B cell (primary cell): ENCODE results near the gene B3GALT6. TPM values are rescaled to one million over a fixed set of nuclear protein-coding genes. Genes with fewer than 3 reads are reported as not detected.

Experiments used
- ATAC-seq: fragments of 200-7000 bp; cut with Tn5 transposase; one replicate; pipeline ENCODE4 v1.10.0; 2021; ENCODE audit warnings: low read depth, mild to moderate bottlenecking, moderate number of reproducible peaks, moderate library complexity
- CTCF ChIA-PET: fragments of 350-600 bp; sonication (Branson Sonifier 250); formaldehyde crosslinking; loops from one replicate; lab custom pipeline; 2021; ENCODE audit warnings: antibody characterized with exemption, inconsistent platforms; lab: Charles Lee
- POLR2A ChIA-PET: fragments of 350-600 bp; sonication (Branson Sonifier 250); formaldehyde crosslinking; loops from one replicate; lab custom pipeline; 2021; ENCODE audit warnings: antibody characterized with exemption; lab: Charles Lee
- DNase-seq: peaks from one replicate; pipeline ENCODE4 v3.0.0; 2013
- H2AFZ ChIP-seq: 2 replicates; pipeline ENCODE4 v1.6.1; 2012; ENCODE audit warnings: mild to moderate bottlenecking, low read depth, low read length; ENCODE audit not compliant: insufficient read depth, poor library complexity, severe bottlenecking
- H3K27ac ChIP-seq, 2 donors: 1 replicate in 1 of 2; 2 replicates in 1 of 2; pipeline ENCODE4 v1.5.1; 2012 to 2013; ENCODE audit warnings: low read length in 2 of 2, mild to moderate bottlenecking in 2 of 2, moderate library complexity in 1 of 2
- H3K27me3 ChIP-seq, 4 experiments: fragments of 200-600 bp in 1 of 4; sonication (generic) in 1 of 4; replicated peaks in 1 of 4; 1 replicate in 2 of 4; 2 replicates in 2 of 4; pipeline versions ENCODE4 v1.6.1 to v1.7.0; 2013 to 2016; ENCODE audit warnings: low read length in 3 of 4, mild to moderate bottlenecking in 2 of 4, mixed read lengths in 1 of 4, moderate library complexity in 1 of 4; ENCODE audit not compliant: insufficient read depth in 4 of 4, control insufficient read depth in 3 of 4; ENCODE audit errors: control extremely low read depth in 1 of 4
- H3K36me3 ChIP-seq, 2 experiments: replicated peaks in 1 of 2; 1 replicate in 1 of 2; 2 replicates in 1 of 2; pipeline versions ENCODE4 v1.6.1 to v1.7.1; 2013; ENCODE audit warnings: low read length in 1 of 2; ENCODE audit not compliant: insufficient read depth in 2 of 2, control insufficient read depth in 1 of 2; ENCODE audit errors: control extremely low read depth in 1 of 2, extremely low read depth in 1 of 2
- H3K4me1 ChIP-seq, 2 donors: fragments of 200-600 bp in 1 of 2; sonication (generic) in 1 of 2; 1 replicate in 1 of 2; 2 replicates in 1 of 2; pipeline versions ENCODE4 v1.5.1 to v1.6.1; 2013 to 2017; ENCODE audit warnings: low read length in 2 of 2; ENCODE audit not compliant: control insufficient read depth in 2 of 2, insufficient read depth in 2 of 2
- H3K4me2 ChIP-seq: replicated peaks from 2 replicates; pipeline ENCODE3; 2012; ENCODE audit warnings: mild to moderate bottlenecking, low read depth, low read length; ENCODE audit not compliant: poor library complexity, severe bottlenecking
- H3K4me3 ChIP-seq, 5 experiments: fragments of 200-600 bp in 1 of 5; sonication (generic) in 1 of 5; 1 replicate in 3 of 5; 2 replicates in 2 of 5; pipeline versions ENCODE4 v1.5.1 to v1.7.0; 2011 to 2016; ENCODE audit warnings: low read length in 4 of 5, mild to moderate bottlenecking in 4 of 5, low read depth in 2 of 5, control low read depth in 1 of 5, moderate library complexity in 1 of 5; ENCODE audit not compliant: insufficient read depth in 1 of 5; ENCODE audit errors: control extremely low read depth in 1 of 5, extremely low read depth in 1 of 5
- H3K79me2 ChIP-seq: fragments of 200-600 bp; sonication (generic); one replicate; pipeline ENCODE4 v1.6.0; 2016; ENCODE audit warnings: low read length; ENCODE audit not compliant: control insufficient read depth, insufficient read depth
- H3K9ac ChIP-seq: fragments of 200-600 bp; sonication (generic); 2 replicates; pipeline ENCODE4 v1.6.1; 2017; ENCODE audit warnings: mild to moderate bottlenecking, low read length, moderate library complexity
- H3K9me3 ChIP-seq, 3 donors: one replicate each; pipeline versions ENCODE4 v1.6.1 to v1.7.1; 2013; ENCODE audit warnings: low read length in 2 of 3; ENCODE audit not compliant: control insufficient read depth in 2 of 3, insufficient read depth in 1 of 3; ENCODE audit errors: control extremely low read depth in 1 of 3
- H4K20me1 ChIP-seq: 2 replicates; pipeline ENCODE4 v1.6.0; 2012; ENCODE audit warnings: mild to moderate bottlenecking, low read length; ENCODE audit not compliant: insufficient read depth, control insufficient read depth, poor library complexity, severe bottlenecking
- H3K27ac Mint-ChIP-seq: one replicate; pipeline ENCODE4 v1.8.0; 2021; ENCODE audit warnings: mixed read lengths
- H3K27me3 Mint-ChIP-seq: one replicate; pipeline ENCODE4 v1.8.0; 2021; ENCODE audit warnings: mixed read lengths
- H3K4me1 Mint-ChIP-seq: one replicate; pipeline ENCODE4 v1.8.0; 2021; ENCODE audit warnings: mixed read lengths
- H3K4me3 Mint-ChIP-seq: one replicate; pipeline ENCODE4 v1.8.0; 2021; ENCODE audit warnings: mixed read lengths
- H3K9me3 Mint-ChIP-seq: one replicate; pipeline ENCODE4 v1.8.0; 2022; ENCODE audit warnings: mixed read lengths; ENCODE audit not compliant: insufficient read depth
- CTCF ChIP-seq: fragments of 200-600 bp; IDR thresholded peaks from one replicate; pipeline ENCODE4 v1.8.0; 2022; ENCODE audit warnings: antibody characterized with exemption, mild to moderate bottlenecking
- EZH2 ChIP-seq: IDR thresholded peaks from 2 replicates; pipeline ENCODE4 v1.6.1; 2012; ENCODE audit warnings: borderline replicate concordance, low read depth, mild to moderate bottlenecking, moderate library complexity, low read length; ENCODE audit not compliant: insufficient read depth, poor library complexity, severe bottlenecking
- WGBS: methylation state at CpG from one replicate; pipeline ENCODE4 v1.1.5; 2013; ENCODE audit warnings: missing lambda C conversion rate; ENCODE audit not compliant: insufficient coverage; 5-methylcytosine and 5-hydroxymethylcytosine counted together
- intact Hi-C: fragments of 100-400 bp; cut with micrococcal nuclease; formaldehyde crosslinking; loops from one replicate; pipeline ENCODE4 v1.10.0; 2022
- polyA plus RNA-seq: library from polyadenylated mRNA; depleted of rRNA; stranded (reverse); fragments of >200 nt; gene quantifications from 2 replicates; pipeline ENCODE4 v1.2.3, GENCODE V29; 2012
- total RNA-seq, 2 donors: library from RNA; stranded (reverse); fragments of 120-200 nt in 1 of 2; gene quantifications; 1 replicate in 1 of 2; 2 replicates in 1 of 2; pipeline versions ENCODE4 v1.2.3 to v1.2.4, GENCODE V29; 2013 to 2022

B3GALT6 gene
- total and polyA plus RNA-seq, 2 donors (not counting 1 experiment from before 2014, with no cell fraction given) = 5.9 to 21.0 TPM

DNA sequence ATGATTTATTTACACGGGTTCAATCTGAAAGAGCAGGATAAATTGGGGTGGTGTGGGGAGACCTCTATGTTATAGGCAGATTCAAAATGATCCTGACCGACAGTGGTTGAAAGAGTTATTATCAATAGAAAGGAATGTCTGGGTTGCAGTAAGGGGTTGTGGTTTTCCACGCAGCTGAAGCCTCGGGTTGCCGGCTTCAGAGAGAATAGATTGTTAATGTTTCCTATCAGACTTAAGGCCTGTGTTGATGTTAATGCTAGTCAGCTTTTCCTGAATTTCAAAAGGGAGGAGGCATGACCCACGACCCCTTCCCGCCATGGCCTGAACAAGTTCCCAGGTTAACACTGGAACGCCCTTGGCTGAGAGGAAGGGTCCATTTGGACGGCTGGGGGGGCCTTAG is 43.8 kb downstream of the B3GALT6 start:
- Histone ChIP-seq H3K79me2 (peaks cover 28% of the 10 kb centered on the region), H3K4me2 (no peak overlapping the region), H3K4me1 (peaks cover 21 to 31% of the 10 kb centered on the region in 2 donors), H3K9ac (no peak overlapping the region), H4K20me1 (peaks cover 24% of the 10 kb centered on the region), H3K27me3 (no peaks in the 10 kb centered on the region), H3K27ac (no peak overlapping the region), H2AFZ (no peak overlapping the region), H3K36me3 (no peaks in the 10 kb centered on the region), H3K4me3 (no peak overlapping the region), H3K9me3 (no peaks in the 10 kb centered on the region)
- H3K4me3 Mint-ChIP-seq = peak overlapping the region; percentile 40
- H3K27me3 Mint-ChIP-seq = no peaks in the 10 kb centered on the region
- DNase-seq (no peak), ATAC-seq (no peak)
- intact Hi-C loops = no loop called here
- ChIA-PET CTCF (interaction anchor here (1.5 kb wide), 1 partner anchor 10 kb away, joined by 4 read pairs; no protein-coding TSS in a partner anchor), POLR2A (no interaction called here)
- peaks cover 20% of the 10 kb centered on the region for H3K4me1 Mint-ChIP-seq
- TF ChIP-seq EZH2 (no peak), CTCF (no peak)
- H3K27ac Mint-ChIP-seq = peak overlapping the region; percentile 15
- no peaks in the 10 kb centered on the region for H3K9me3 Mint-ChIP-seq
- WGBS = 90% methylated on average over 5 of the region's 9 CpGs

DNA sequence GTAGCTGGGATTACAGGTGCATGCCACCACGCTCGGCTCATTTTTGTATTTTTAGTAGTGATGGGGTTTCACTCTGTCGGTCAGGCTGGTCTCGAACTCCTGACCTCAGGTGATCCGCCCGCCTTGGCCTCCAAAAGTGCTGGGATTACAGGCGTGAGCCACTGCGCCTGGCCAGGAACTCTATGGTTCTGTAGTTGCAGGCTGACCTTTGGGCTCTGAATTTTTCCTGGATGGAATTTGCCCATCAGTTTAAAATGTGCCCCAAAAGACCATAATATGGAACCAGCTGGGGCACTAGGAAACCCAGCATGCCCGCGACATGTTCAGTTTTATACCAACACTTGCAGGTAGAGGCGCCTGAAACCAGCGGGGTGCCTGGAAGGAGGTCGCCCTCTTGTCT is 46.6 kb downstream of the B3GALT6 start:
- H3K4me1 Mint-ChIP-seq = peaks cover 4% of the 10 kb centered on the region
- intact Hi-C loops = no loop called here
- WGBS = 93% methylated on average over 11 of the region's 13 CpGs
- no peaks in the 10 kb centered on the region for H3K9me3 ChIP-seq
- TF ChIP-seq CTCF (no peak), EZH2 (no peak)
- no peak overlapping the region for H3K27ac ChIP-seq
- H3K27me3 Mint-ChIP-seq = no peaks in the 10 kb centered on the region
- CTCF ChIA-PET = interaction anchor here (1.7 kb wide), 1 partner anchor 13 kb away, joined by 5 read pairs; no protein-coding TSS in a partner anchor
- H3K4me3 ChIP-seq = no peak overlapping the region
- no peak overlapping the region for H3K9ac ChIP-seq
- no peaks in the 10 kb centered on the region for H4K20me1 ChIP-seq
- no peaks in the 10 kb centered on the region for H3K27me3 ChIP-seq
- no peak overlapping the region for H2AFZ ChIP-seq
- ATAC-seq (no peak), DNase-seq (no peak)
- H3K4me2 ChIP-seq = no peak overlapping the region
- H3K4me3 Mint-ChIP-seq = no peak overlapping the region
- POLR2A ChIA-PET = no interaction called here
- H3K4me1 ChIP-seq = peaks cover 5 to 8% of the 10 kb centered on the region in 2 donors
- no peaks in the 10 kb centered on the region for H3K36me3 ChIP-seq
- H3K79me2 ChIP-seq = no peaks in the 10 kb centered on the region
- H3K27ac Mint-ChIP-seq = no peak overlapping the region
- no peaks in the 10 kb centered on the region for H3K9me3 Mint-ChIP-seq
